HepG2 (cell line): Measurements from ENCODE around the gene MAPK1. TPM values are rescaled to one million over a fixed set of nuclear protein-coding genes. Genes with fewer than 3 reads are reported as not detected.

Experiments used
- BHLHE40 ChIP-seq: IDR thresholded peaks from 2 replicates; pipeline ENCODE4 v1.6.1; 2011; ENCODE audit warnings: low read length, improper control_type of control experiment
- ELF3 ChIP-seq: IDR thresholded peaks from 2 replicates; pipeline ENCODE4 v1.6.1; 2016; ENCODE audit warnings: missing genetic modification reagents, missing compliant biosample characterization
- GATAD1 ChIP-seq: IDR thresholded peaks from 2 replicates; pipeline ENCODE4 v1.6.1; 2016; ENCODE audit warnings: missing genetic modification reagents, missing compliant biosample characterization
- HNRNPH1 ChIP-seq: fragments of 200-400 bp; formaldehyde crosslinking; optimal IDR thresholded peaks from 2 replicates; pipeline ENCODE3; 2017; ENCODE audit warnings: mild to moderate bottlenecking, low read depth, low read length
- KDM5A ChIP-seq: fragments of 200-600 bp; sonication (generic); IDR thresholded peaks from 2 replicates; pipeline ENCODE4 v1.7.0; 2018; ENCODE audit warnings: antibody characterized with exemption, mild to moderate bottlenecking, low read length, borderline replicate concordance
- KMT2A ChIP-seq: sonication (generic); formaldehyde crosslinking; IDR thresholded peaks from 2 replicates; pipeline ENCODE4 v1.4.0; 2020; ENCODE audit warnings: missing genetic modification reagents
- POGZ ChIP-seq: sonication (generic); formaldehyde crosslinking; IDR thresholded peaks from 2 replicates; pipeline ENCODE4 v1.4.0; 2020; ENCODE audit warnings: mild to moderate bottlenecking, missing genetic modification reagents
- POLR2AphosphoS5 ChIP-seq: IDR thresholded peaks from 2 replicates; pipeline ENCODE4 v1.6.1; 2012; ENCODE audit warnings: low read depth, low read length
- RFXAP ChIP-seq: sonication (generic); formaldehyde crosslinking; IDR thresholded peaks from 2 replicates; pipeline ENCODE4 v1.4.0; 2020; ENCODE audit warnings: missing genetic modification reagents, borderline replicate concordance
- SRF ChIP-seq: IDR thresholded peaks from 2 replicates; pipeline ENCODE4 v1.6.1; 2011; ENCODE audit warnings: mild to moderate bottlenecking, low read depth, low read length, moderate library complexity
- ZNF232 ChIP-seq: sonication (generic); formaldehyde crosslinking; IDR thresholded peaks from 2 replicates; pipeline ENCODE4 v1.4.0; 2020; ENCODE audit warnings: missing genetic modification reagents, borderline replicate concordance
- ZNF296 ChIP-seq: sonication (generic); formaldehyde crosslinking; conservative IDR thresholded peaks from 2 replicates; pipeline ENCODE4 v1.5.0; 2020; ENCODE audit warnings: mild to moderate bottlenecking, missing genetic modification reagents
- ZNF33A ChIP-seq: sonication (generic); formaldehyde crosslinking; IDR thresholded peaks from 2 replicates; pipeline ENCODE4 v1.5.1; 2020; ENCODE audit warnings: missing genetic modification reagents, mild to moderate bottlenecking, moderate library complexity, borderline replicate concordance
- ZNF569 ChIP-seq: sonication (generic); formaldehyde crosslinking; IDR thresholded peaks from 2 replicates; pipeline ENCODE4 v1.5.0; 2020; ENCODE audit warnings: mild to moderate bottlenecking, missing genetic modification reagents, moderate library complexity, borderline replicate concordance
- polyA plus RNA-seq, 8 experiments: library from polyadenylated mRNA; depleted of rRNA in 3 of 8; stranded (reverse) in 7 of 8; unstranded in 1 of 8; fragments of >200 nt; fragmentation: Illumina TruSeq in 4 of 8; extraction: Trizol in 4 of 8; gene quantifications; 2 replicates each; pipeline versions ENCODE4 v1.2.1 to v1.2.3, GENCODE V29; 2011 to 2016; ENCODE audit warnings: low read depth in 4 of 8, missing spikeins in 1 of 8, mixed read lengths in 1 of 8; ENCODE audit not compliant: insufficient read depth in 1 of 8
- total RNA-seq, 5 experiments: library from RNA; depleted of rRNA; stranded (reverse); fragments of >200 nt; fragmentation: Illumina TruSeq; extraction: Trizol; gene quantifications; 2 replicates each; pipeline ENCODE4 v1.2.3, GENCODE V29; 2016; ENCODE audit warnings: low read depth in 1 of 5
- TF ChIP-seq, protein P1 (sequence below): sonication (generic); formaldehyde crosslinking; IDR thresholded peaks from 2 replicates; pipeline ENCODE4 v1.4.0; 2020; ENCODE audit warnings: missing genetic modification reagents
- TF ChIP-seq, protein P2 (sequence below): sonication (generic); formaldehyde crosslinking; IDR thresholded peaks from 2 replicates; pipeline ENCODE4 v1.9.0; 2022; ENCODE audit warnings: low read depth, missing genetic modification reagents
- TF ChIP-seq, protein P3 (sequence below): sonication (generic); formaldehyde crosslinking; IDR thresholded peaks from 2 replicates; pipeline ENCODE4 v1.4.0; 2020; ENCODE audit warnings: mild to moderate bottlenecking, missing genetic modification reagents, borderline replicate concordance
- TF ChIP-seq, protein P4 (sequence below): sonication (generic); formaldehyde crosslinking; IDR thresholded peaks from 2 replicates; pipeline ENCODE4 v1.5.1; 2020; ENCODE audit warnings: mild to moderate bottlenecking, missing genetic modification reagents

MAPK1 gene
- total and polyA plus RNA-seq, 2 of the 13 experiments (the other 11 are each of a cell fraction or from before 2014, with no cell fraction given): 107 to 114 TPM

DNA sequence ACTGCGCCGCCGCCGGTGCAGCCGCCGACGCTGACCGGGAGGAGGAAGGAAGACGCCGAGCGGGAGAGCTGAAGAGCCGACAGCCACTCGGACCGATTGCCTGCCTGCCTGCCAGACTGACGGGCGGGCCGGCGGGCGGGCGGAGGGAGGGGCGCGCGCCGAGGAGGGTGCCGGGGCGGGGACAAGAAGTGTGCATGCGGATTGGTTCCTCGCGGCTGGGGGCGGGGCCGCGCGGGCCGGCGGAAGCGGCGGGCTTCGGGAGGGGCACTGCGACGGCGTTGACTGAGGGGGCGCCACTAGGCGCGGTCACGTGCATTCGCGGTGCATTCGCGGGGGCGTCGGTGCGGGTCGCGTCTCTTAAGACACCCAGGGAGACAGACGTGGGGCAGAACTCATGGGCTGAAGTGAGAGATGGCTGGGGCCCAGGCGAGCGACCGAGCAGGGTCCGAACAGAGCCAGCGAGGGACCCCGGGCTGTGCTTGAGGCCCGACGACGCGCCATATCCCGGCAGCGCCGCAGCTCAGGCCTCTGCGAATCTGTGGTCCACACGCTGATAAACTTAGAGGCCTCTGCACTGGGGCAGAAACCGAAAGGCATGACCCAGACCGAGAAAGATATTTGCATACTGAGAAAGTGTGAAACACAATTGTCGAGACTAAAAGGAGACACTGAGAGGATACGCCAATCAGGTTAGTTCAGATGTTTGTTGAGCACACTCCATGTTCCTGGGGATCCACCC, at the start of gene MAPK1 (continued):
- TF ChIP-seq, protein P1, sequence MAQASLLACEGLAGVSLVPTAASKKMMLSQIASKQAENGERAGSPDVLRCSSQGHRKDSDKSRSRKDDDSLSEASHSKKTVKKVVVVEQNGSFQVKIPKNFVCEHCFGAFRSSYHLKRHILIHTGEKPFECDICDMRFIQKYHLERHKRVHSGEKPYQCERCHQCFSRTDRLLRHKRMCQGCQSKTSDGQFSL: no peak; the same call in 1 of the 2 replicates
- no peak for TF ChIP-seq SRF
- no peak for TF ChIP-seq ZNF296 (CRISPR knock-in tag)
- TF ChIP-seq ZNF232 (CRISPR knock-in tag): no peak
- TF ChIP-seq POLR2AphosphoS5: peak; percentile 80
- TF ChIP-seq ZNF569 (CRISPR knock-in tag): no peak
- no peak for TF ChIP-seq GATAD1 (CRISPR knock-in tag)
- no peak for TF ChIP-seq ZNF33A (CRISPR knock-in tag)
- TF ChIP-seq, protein P2, sequence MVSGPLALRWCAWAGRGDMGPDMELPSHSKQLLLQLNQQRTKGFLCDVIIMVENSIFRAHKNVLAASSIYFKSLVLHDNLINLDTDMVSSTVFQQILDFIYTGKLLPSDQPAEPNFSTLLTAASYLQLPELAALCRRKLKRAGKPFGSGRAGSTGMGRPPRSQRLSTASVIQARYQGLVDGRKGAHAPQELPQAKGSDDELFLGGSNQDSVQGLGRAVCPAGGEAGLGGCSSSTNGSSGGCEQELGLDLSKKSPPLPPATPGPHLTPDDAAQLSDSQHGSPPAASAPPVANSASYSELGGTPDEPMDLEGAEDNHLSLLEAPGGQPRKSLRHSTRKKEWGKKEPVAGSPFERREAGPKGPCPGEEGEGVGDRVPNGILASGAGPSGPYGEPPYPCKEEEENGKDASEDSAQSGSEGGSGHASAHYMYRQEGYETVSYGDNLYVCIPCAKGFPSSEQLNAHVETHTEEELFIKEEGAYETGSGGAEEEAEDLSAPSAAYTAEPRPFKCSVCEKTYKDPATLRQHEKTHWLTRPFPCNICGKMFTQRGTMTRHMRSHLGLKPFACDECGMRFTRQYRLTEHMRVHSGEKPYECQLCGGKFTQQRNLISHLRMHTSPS (CRISPR knock-in tag): no peak
- TF ChIP-seq, protein P3, sequence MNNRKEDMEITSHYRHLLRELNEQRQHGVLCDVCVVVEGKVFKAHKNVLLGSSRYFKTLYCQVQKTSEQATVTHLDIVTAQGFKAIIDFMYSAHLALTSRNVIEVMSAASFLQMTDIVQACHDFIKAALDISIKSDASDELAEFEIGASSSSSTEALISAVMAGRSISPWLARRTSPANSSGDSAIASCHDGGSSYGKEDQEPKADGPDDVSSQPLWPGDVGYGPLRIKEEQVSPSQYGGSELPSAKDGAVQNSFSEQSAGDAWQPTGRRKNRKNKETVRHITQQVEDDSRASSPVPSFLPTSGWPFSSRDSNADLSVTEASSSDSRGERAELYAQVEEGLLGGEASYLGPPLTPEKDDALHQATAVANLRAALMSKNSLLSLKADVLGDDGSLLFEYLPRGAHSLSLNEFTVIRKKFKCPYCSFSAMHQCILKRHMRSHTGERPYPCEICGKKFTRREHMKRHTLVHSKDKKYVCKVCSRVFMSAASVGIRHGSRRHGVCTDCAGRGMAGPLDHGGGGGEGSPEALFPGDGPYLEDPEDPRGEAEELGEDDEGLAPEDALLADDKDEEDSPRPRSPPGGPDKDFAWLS (CRISPR knock-in tag): no peak
- TF ChIP-seq POGZ (CRISPR knock-in tag): no peak; the same call in 1 of the 2 replicates
- no peak for TF ChIP-seq ELF3
- TF ChIP-seq KMT2A (CRISPR knock-in tag): peak; percentile 90
- TF ChIP-seq BHLHE40: peak; percentile 97
- TF ChIP-seq RFXAP (CRISPR knock-in tag): peak; percentile 68; the same call in 1 of the 2 replicates
- TF ChIP-seq HNRNPH1: no peak
- TF ChIP-seq, protein P4, sequence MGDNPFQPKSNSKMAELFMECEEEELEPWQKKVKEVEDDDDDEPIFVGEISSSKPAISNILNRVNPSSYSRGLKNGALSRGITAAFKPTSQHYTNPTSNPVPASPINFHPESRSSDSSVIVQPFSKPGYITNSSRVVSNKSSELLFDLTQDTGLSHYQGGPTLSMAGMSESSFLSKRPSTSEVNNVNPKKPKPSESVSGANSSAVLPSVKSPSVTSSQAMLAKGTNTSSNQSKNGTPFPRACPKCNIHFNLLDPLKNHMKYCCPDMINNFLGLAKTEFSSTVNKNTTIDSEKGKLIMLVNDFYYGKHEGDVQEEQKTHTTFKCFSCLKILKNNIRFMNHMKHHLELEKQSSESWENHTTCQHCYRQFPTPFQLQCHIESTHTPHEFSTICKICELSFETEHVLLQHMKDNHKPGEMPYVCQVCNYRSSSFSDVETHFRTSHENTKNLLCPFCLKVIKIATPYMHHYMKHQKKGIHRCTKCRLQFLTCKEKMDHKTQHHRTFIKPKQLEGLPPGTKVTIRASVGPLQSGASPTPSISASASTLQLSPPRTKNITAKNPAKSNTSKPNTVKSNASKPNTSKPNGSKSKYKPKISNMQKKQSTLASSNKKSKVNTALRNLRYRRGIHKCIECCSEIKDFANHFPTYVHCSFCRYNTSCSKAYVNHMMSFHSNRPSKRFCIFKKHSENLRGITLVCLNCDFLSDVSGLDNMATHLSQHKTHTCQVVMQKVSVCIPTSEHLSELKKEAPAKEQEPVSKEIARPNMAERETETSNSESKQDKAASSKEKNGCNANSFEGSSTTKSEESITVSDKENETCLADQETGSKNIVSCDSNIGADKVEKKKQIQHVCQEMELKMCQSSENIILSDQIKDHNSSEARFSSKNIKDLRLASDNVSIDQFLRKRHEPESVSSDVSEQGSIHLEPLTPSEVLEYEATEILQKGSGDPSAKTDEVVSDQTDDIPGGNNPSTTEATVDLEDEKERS (CRISPR knock-in tag): 0 out of 2 replicates have a peak, but pooled peaks have one; percentile 18
- TF ChIP-seq KDM5A: no peak
